NOMO-1 (cell line): ENCODE measurements around the gene AP1M1.

ENCODE experiments used
- DNase-seq, 2 experiments: peaks; one replicate each; lab custom pipeline; 2025; ENCODE audit not compliant: unreplicated experiment in 2 of 2; lab: John Stamatoyannopoulos, UW

The AP1M1 gene

GRCh38 chr19:16259385-16260159 is 61.9 kb downstream of the AP1M1 start:
- no peak for DNase-seq

- no peak for DNase-seq
Observed at GRCh38 chr19:16260160-16260811, 62.6 kb downstream of the AP1M1 start.

GRCh38 chr19:16260812-16261161 is 63.1 kb downstream of the AP1M1 start:
- DNase-seq = no peak

GRCh38 chr19:16261584-16262368 is 64.1 kb downstream of the AP1M1 start:
- DNase-seq = no peak

GRCh38 chr19:16262618-16263017 is 64.9 kb downstream of the AP1M1 start:
- no peak for DNase-seq

GRCh38 chr19:16263141-16263761 is 65.5 kb downstream of the AP1M1 start:
- peak in 1 of 2 experiments; percentile 14 for DNase-seq

- no peak for DNase-seq
Observed at GRCh38 chr19:16265205-16265604, 67.5 kb downstream of the AP1M1 start.

GRCh38 chr19:16265890-16266585 is 68.3 kb downstream of the AP1M1 start:
- no peak for DNase-seq

- no peak for DNase-seq
Observed at GRCh38 chr19:16266586-16266942, 68.9 kb downstream of the AP1M1 start.

GRCh38 chr19:16268676-16269319 is 71.1 kb downstream of the AP1M1 start:
- DNase-seq = no peak

GRCh38 chr19:16272945-16273344 is 75.2 kb downstream of the AP1M1 start:
- no peak for DNase-seq

- DNase-seq = no peak
Observed at GRCh38 chr19:16274447-16274846, 76.7 kb downstream of the AP1M1 start.

GRCh38 chr19:16280306-16280705 is 82.6 kb downstream of the AP1M1 start:
- no peak for DNase-seq

- DNase-seq = no peak
Observed at GRCh38 chr19:16281743-16282142, 84.0 kb downstream of the AP1M1 start.

GRCh38 chr19:16283210-16284061 is 85.7 kb downstream of the AP1M1 start:
- peak; percentile 74 to 78 for DNase-seq

- DNase-seq = no peak
Observed at GRCh38 chr19:16284505-16284904, 86.8 kb downstream of the AP1M1 start.

GRCh38 chr19:16285079-16285478 is 87.4 kb downstream of the AP1M1 start:
- DNase-seq = peak in 1 of 2 experiments; percentile 20

- peak in 1 of 2 experiments; percentile 38 for DNase-seq
Observed at GRCh38 chr19:16285769-16286498, 88.2 kb downstream of the AP1M1 start.

- DNase-seq = no peak
Observed at GRCh38 chr19:16288544-16288943, 90.8 kb downstream of the AP1M1 start.
